HepG2 (cell line): ENCODE measurements around the gene ARHGAP4. TPM values are rescaled to one million over a fixed set of nuclear protein-coding genes. Genes with fewer than 3 reads are reported as not detected.
A peak's percentile ranks its signal among the peaks of the same experiment; 100 is the strongest.

Experiments
- ATAC-seq: fragments of 200-7000 bp; cut with Tn5 transposase; 3 replicates; pipeline ENCODE4 v1.9.1; 2020; ENCODE audit warnings: mild to moderate bottlenecking, moderate library complexity
- BruUV-seq: library from RNA; stranded (reverse); fragments of 400-500 nt; replicated peaks from 2 replicates; lab custom pipeline; 2021; lab: Mats Ljungman, UMichigan
- CTCF ChIA-PET: fragments of 300-600 bp; formaldehyde crosslinking; extraction: SDS; loops from one replicate; lab custom pipeline; 2021; ENCODE audit warnings: low total read pairs, inconsistent platforms, low intra/inter-chr PET ratio; lab: Yijun Ruan, JAX
- POLR2A ChIA-PET: fragments of 350-600 bp; sonication (Branson Sonifier 250); formaldehyde crosslinking; loops from one replicate; lab custom pipeline; 2020; ENCODE audit warnings: antibody characterized with exemption, inconsistent platforms; lab: Yijun Ruan, JAX
- DNase-seq: peaks from one replicate; pipeline ENCODE4 v3.0.0-alpha.2; 2015; ENCODE audit warnings: low spot score
- FAIRE-seq: peaks from 3 replicates; lab custom pipeline; 2011; peaks lifted over from hg19 to GRCh38; lab: Jason Lieb, UNC
- H2AFZ ChIP-seq: one replicate; pipeline ENCODE4 v1.6.1; 2011; ENCODE audit warnings: low read length, inconsistent platforms
- H3K27ac ChIP-seq: fragments of 300-600 bp; 3 replicates; pipeline ENCODE4 v1.8.0; 2011; ENCODE audit warnings: mixed run types, mild to moderate bottlenecking, mixed read lengths, low read length, inconsistent platforms; ENCODE audit not compliant: insufficient read depth; ENCODE audit errors: extremely low read length
- H3K27me3 ChIP-seq, 2 experiments: fragments of 200-600 bp in 1 of 2; 2 replicates in 1 of 2; 3 replicates in 1 of 2; pipeline versions ENCODE4 v1.6.0 to v1.8.0; 2011; ENCODE audit warnings: low read length in 2 of 2, mild to moderate bottlenecking in 2 of 2, moderate library complexity in 2 of 2, inconsistent platforms in 1 of 2; ENCODE audit not compliant: insufficient read depth in 2 of 2, control insufficient read depth in 1 of 2
- H3K36me3 ChIP-seq, 2 experiments: fragments of 200-600 bp in 1 of 2; replicated peaks in 1 of 2; 2 replicates in 1 of 2; 3 replicates in 1 of 2; pipeline versions ENCODE4 v1.5.1 to v1.8.0; 2011; ENCODE audit warnings: low read length in 2 of 2, inconsistent platforms in 1 of 2; ENCODE audit not compliant: insufficient read depth in 2 of 2, control insufficient read depth in 1 of 2
- H3K4me1 ChIP-seq: 2 replicates; pipeline ENCODE4 v1.5.1; 2012; ENCODE audit warnings: low read length, inconsistent platforms; ENCODE audit not compliant: insufficient read depth
- H3K4me2 ChIP-seq: 2 replicates; pipeline ENCODE4 v1.6.0; 2011; ENCODE audit warnings: low read depth, low read length, inconsistent platforms
- H3K4me3 ChIP-seq, 3 experiments: fragments of 200-600 bp in 1 of 3; sonication (generic), shearing (Covaris generic) in 1 of 3; replicated peaks in 1 of 3; 2 replicates each; pipeline ENCODE4 v1.5.1; 2011 to 2016; ENCODE audit warnings: low read length in 3 of 3, inconsistent platforms in 2 of 3, low read depth in 2 of 3, mild to moderate bottlenecking in 2 of 3, control low read depth in 1 of 3, mixed read lengths in 1 of 3; ENCODE audit not compliant: insufficient read depth in 1 of 3
- H3K79me2 ChIP-seq: one replicate; pipeline ENCODE4 v1.6.1; 2011; ENCODE audit warnings: low read length, inconsistent platforms; ENCODE audit not compliant: insufficient read depth
- H3K9ac ChIP-seq: 2 replicates; pipeline ENCODE4 v1.6.0; 2011; ENCODE audit warnings: mild to moderate bottlenecking, low read depth, low read length, inconsistent platforms; ENCODE audit not compliant: insufficient read depth
- H3K9me3 ChIP-seq: 2 replicates; pipeline ENCODE4 v1.5.1; 2012; ENCODE audit warnings: mild to moderate bottlenecking, low read length
- H4K20me1 ChIP-seq: 2 replicates; pipeline ENCODE4 v1.6.0; 2011; ENCODE audit warnings: inconsistent platforms, mild to moderate bottlenecking, low read length, moderate library complexity; ENCODE audit not compliant: insufficient read depth
- AGO2 ChIP-seq: fragments of 200-400 bp; formaldehyde crosslinking; optimal IDR thresholded peaks from 2 replicates; pipeline ENCODE3; 2017; ENCODE audit warnings: mild to moderate bottlenecking, low read depth, low read length, moderate library complexity
- ARNT ChIP-seq: fragments of 450-650 bp; IDR thresholded peaks from 2 replicates; pipeline ENCODE4 v1.6.1; 2017
- HCFC1 ChIP-seq: fragments of 150-350 bp; IDR thresholded peaks from 2 replicates; pipeline ENCODE4 v1.6.1; 2014; ENCODE audit warnings: low read depth, low read length
- IRF2 ChIP-seq: IDR thresholded peaks from 2 replicates; pipeline ENCODE4 v1.6.1; 2018; ENCODE audit warnings: missing genetic modification reagents, missing compliant biosample characterization
- PAF1 ChIP-seq: IDR thresholded peaks from 2 replicates; pipeline ENCODE4 v1.6.1; 2016; ENCODE audit warnings: missing genetic modification reagents, missing compliant biosample characterization
- POLR2G ChIP-seq: fragments of 200-400 bp; formaldehyde crosslinking; IDR thresholded peaks from 2 replicates; pipeline ENCODE4 v1.6.1; 2018; ENCODE audit warnings: mild to moderate bottlenecking, low read depth, low read length, moderate library complexity
- PPARG ChIP-seq: conservative IDR thresholded peaks from 2 replicates; pipeline ENCODE4 v1.6.1; 2016; ENCODE audit warnings: missing biosample characterization, missing genetic modification reagents
- RBM22 ChIP-seq: fragments of 200-400 bp; formaldehyde crosslinking; optimal IDR thresholded peaks from 2 replicates; pipeline ENCODE3; 2017; ENCODE audit warnings: mild to moderate bottlenecking, low read length, moderate library complexity
- TFAP4 ChIP-seq: sonication (generic); IDR thresholded peaks from 2 replicates; pipeline ENCODE4 v1.6.1; 2016; ENCODE audit warnings: low read depth, borderline replicate concordance
- ZNF605 ChIP-seq: sonication (generic); formaldehyde crosslinking; IDR thresholded peaks from 2 replicates; pipeline ENCODE4 v1.8.0; 2022; ENCODE audit warnings: mild to moderate bottlenecking, missing genetic modification reagents
- WGBS: methylation state at CpG from one replicate; pipeline ENCODE4 v1.1.6; 2017; ENCODE audit warnings: low lambda C conversion rate; 5-methylcytosine and 5-hydroxymethylcytosine counted together
- in situ Hi-C: cut with HindIII; loops from 2 replicates; pipeline ENCODE4 v1.10.0; 2017; ENCODE audit warnings: low pct_unique_long_range_greater_than_20kb; ENCODE audit not compliant: extremely low pct_ligation_motif_present
- intact Hi-C: fragments of 100-400 bp; cut with micrococcal nuclease; formaldehyde crosslinking; loops from one replicate; pipeline ENCODE4 v1.10.0; 2022; ENCODE audit not compliant: unreplicated experiment
- polyA plus RNA-seq, 8 experiments: library from polyadenylated mRNA; depleted of rRNA in 3 of 8; stranded (reverse) in 7 of 8; unstranded in 1 of 8; fragments of >200 nt; fragmentation: Illumina TruSeq in 4 of 8; extraction: Trizol in 4 of 8; gene quantifications; 2 replicates each; pipeline versions ENCODE4 v1.2.1 to v1.2.3, GENCODE V29; 2011 to 2016; ENCODE audit warnings: low read depth in 4 of 8, missing spikeins in 1 of 8, mixed read lengths in 1 of 8; ENCODE audit not compliant: insufficient read depth in 1 of 8
- total RNA-seq, 5 experiments: library from RNA; depleted of rRNA; stranded (reverse); fragments of >200 nt; fragmentation: Illumina TruSeq; extraction: Trizol; gene quantifications; 2 replicates each; pipeline ENCODE4 v1.2.3, GENCODE V29; 2016; ENCODE audit warnings: low read depth in 1 of 5
- TF ChIP-seq, protein P1 (sequence below): IDR thresholded peaks from 2 replicates; pipeline ENCODE4 v1.6.1; 2016; ENCODE audit warnings: missing compliant biosample characterization, missing genetic modification reagents, borderline replicate concordance

Gene ARHGAP4
- total and polyA plus RNA-seq, 2 of the 13 experiments (the other 11 are each of a cell fraction or from before 2014, with no cell fraction given), result 0.57 to 0.64 TPM

DNA sequence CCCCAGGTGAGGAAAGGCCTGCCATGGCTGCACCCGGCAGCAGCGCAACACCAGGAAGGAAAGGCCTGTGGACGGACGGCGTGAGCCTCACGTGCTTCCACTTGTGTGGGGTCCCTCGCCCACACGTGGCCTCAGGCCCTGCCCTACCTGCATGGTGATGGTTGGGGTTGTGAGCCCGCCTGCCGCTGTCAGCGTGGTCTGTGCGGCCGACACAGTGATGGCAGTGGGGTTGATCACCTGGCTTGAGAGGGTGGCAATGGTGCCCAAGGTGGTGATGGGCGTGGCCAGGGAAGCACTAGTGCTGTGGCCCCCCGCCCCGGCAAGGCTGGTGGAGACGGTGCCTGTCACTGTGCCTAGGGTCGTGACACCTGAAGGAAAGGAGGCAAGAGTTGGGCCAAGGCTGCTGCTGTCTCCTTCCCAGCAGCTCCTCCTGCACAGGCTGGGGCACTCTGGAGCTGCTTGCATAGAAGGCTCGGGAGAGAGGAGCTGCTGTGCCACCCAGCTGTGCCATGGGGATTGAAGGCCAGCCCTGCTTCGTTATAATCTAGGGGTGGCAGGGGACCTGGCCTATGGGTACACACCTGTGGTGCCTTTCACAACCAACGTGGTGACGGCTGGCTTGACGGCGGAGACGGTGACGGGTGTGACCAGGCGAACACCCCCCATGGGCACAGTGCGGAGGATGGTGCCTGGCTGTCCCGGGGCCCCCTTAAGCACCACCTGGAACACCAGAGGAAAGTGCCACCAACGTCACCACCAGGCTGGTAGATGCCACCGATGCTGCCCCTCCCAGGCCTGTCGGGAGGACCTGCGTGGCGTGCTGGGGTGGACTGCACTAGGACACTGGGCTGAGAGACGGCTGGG is 30.2 kb upstream of the ARHGAP4 start:
- in situ Hi-C loops, result no loop called here
- Histone ChIP-seq H3K36me3 (peaks cover 23 to 72% of the 10 kb centered on the region in 2 experiments; a peak in 4 of 5 replicates), H3K79me2 (no peaks in the 10 kb centered on the region), H3K9me3 (no peaks in the 10 kb centered on the region), H3K4me3 (no peak overlapping the region), H4K20me1 (0 out of 2 replicates have a peak, but pooled peaks cover 2% of the 10 kb centered on the region), H3K27ac (no peak overlapping the region), H3K27me3 (no peaks in the 10 kb centered on the region), H2AFZ (no peak overlapping the region), H3K4me1 (no peaks in the 10 kb centered on the region), H3K9ac (no peak overlapping the region), H3K4me2 (no peak overlapping the region)
- ChIA-PET POLR2A (no interaction called here), CTCF (no interaction called here)
- WGBS, result 94% methylated on average over 6 of the region's 35 CpGs
- TF ChIP-seq TFAP4, result no peak
- TF ChIP-seq RBM22, result peak; percentile 20
- TF ChIP-seq POLR2G, result 0 out of 2 replicates have a peak, but pooled peaks have one; percentile 20
- TF ChIP-seq AGO2, result peak; percentile 82
- no peak for FAIRE-seq
- ATAC-seq, result no peak
- intact Hi-C loops, result no loop called here
- no TSS peak for BruUV-seq
- no peak for DNase-seq

DNA sequence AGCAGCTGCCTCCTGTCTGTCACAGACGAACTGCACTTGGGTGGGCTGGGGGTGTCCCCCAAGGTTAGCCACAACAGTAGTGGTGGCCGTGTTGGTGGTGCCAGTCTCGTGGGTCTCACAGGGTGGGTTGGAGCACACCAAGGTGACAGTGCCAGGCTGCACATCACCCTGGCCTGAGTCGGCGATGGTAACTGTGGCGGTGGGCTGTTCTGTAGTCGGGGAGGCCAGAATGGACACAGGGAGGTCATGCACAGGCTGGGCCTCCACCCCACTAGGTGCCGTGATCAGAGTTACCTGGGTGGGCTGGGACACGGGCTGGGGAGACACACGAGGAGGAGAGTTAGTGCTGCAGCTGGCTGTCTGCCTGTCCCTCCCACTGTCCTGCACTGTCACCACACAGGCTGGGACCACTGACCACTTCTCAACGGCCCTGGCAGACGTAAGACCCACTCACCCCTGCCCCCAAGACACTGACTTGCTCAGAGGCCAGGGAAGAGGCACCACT is 29.2 kb upstream of the ARHGAP4 start:
- ChIA-PET CTCF (no interaction called here), POLR2A (no interaction called here)
- Histone ChIP-seq H2AFZ (no peak overlapping the region), H3K4me1 (no peaks in the 10 kb centered on the region), H3K9me3 (no peaks in the 10 kb centered on the region), H3K4me2 (no peak overlapping the region), H3K36me3 (peaks cover 25 to 76% of the 10 kb centered on the region in 2 experiments; a peak in 4 of 5 replicates), H3K9ac (no peak overlapping the region), H4K20me1 (0 out of 2 replicates have a peak, but pooled peaks cover 2% of the 10 kb centered on the region), H3K4me3 (no peak overlapping the region), H3K27ac (no peak overlapping the region), H3K27me3 (no peaks in the 10 kb centered on the region), H3K79me2 (no peaks in the 10 kb centered on the region)
- TF ChIP-seq PAF1 (CRISPR knock-in tag) (no peak), PPARG (CRISPR knock-in tag) (no peak), AGO2 (peak; percentile 2), ARNT (no peak), ZNF605 (CRISPR knock-in tag) (no peak), IRF2 (no peak), HCFC1 (no peak)
- TF ChIP-seq, protein P1, sequence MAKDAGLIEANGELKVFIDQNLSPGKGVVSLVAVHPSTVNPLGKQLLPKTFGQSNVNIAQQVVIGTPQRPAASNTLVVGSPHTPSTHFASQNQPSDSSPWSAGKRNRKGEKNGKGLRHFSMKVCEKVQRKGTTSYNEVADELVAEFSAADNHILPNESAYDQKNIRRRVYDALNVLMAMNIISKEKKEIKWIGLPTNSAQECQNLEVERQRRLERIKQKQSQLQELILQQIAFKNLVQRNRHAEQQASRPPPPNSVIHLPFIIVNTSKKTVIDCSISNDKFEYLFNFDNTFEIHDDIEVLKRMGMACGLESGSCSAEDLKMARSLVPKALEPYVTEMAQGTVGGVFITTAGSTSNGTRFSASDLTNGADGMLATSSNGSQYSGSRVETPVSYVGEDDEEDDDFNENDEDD (CRISPR knock-in tag), result no peak
- intact Hi-C loops, result no loop called here
- FAIRE-seq (no peak), DNase-seq (no peak), ATAC-seq (no peak; the same call in 2 of the 3 replicates)
- WGBS, result 100% methylated on average over 3 of the region's 12 CpGs
- BruUV-seq, result no TSS peak
- in situ Hi-C loops, result no loop called here
